NB4 (cell line): ENCODE measurements around the gene CDH23.

Experiments
- MAX ChIP-seq: IDR thresholded peaks from 2 replicates; pipeline ENCODE4 v1.6.1; 2011; ENCODE audit warnings: low read depth, low read length
- MYC ChIP-seq: IDR thresholded peaks from 2 replicates; pipeline ENCODE4 v1.6.1; 2011; ENCODE audit warnings: low read depth, low read length
- POLR2A ChIP-seq: IDR thresholded peaks from 2 replicates; pipeline ENCODE4 v1.6.1; 2011; ENCODE audit warnings: mild to moderate bottlenecking; ENCODE audit not compliant: insufficient read length; ENCODE audit errors: extremely low read depth
- TF ChIP-seq, protein P1 (sequence below): IDR thresholded peaks from one replicate; pipeline ENCODE4 v1.5.1; 2012; ENCODE audit warnings: low read depth, low read length

GRCh38 chr10:71727738-71728737 is 331.3 kb downstream of the CDH23 start:
- TF ChIP-seq, protein P1, sequence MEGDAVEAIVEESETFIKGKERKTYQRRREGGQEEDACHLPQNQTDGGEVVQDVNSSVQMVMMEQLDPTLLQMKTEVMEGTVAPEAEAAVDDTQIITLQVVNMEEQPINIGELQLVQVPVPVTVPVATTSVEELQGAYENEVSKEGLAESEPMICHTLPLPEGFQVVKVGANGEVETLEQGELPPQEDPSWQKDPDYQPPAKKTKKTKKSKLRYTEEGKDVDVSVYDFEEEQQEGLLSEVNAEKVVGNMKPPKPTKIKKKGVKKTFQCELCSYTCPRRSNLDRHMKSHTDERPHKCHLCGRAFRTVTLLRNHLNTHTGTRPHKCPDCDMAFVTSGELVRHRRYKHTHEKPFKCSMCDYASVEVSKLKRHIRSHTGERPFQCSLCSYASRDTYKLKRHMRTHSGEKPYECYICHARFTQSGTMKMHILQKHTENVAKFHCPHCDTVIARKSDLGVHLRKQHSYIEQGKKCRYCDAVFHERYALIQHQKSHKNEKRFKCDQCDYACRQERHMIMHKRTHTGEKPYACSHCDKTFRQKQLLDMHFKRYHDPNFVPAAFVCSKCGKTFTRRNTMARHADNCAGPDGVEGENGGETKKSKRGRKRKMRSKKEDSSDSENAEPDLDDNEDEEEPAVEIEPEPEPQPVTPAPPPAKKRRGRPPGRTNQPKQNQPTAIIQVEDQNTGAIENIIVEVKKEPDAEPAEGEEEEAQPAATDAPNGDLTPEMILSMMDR = no peak
- TF ChIP-seq POLR2A (no peak), MAX (peak; percentile 62), MYC (peak; percentile 59)
